ENCODE data around the gene ZC3H13.
A peak's percentile ranks its signal among the peaks of the same experiment; 100 is the strongest.

Gene ZC3H13, protein sequence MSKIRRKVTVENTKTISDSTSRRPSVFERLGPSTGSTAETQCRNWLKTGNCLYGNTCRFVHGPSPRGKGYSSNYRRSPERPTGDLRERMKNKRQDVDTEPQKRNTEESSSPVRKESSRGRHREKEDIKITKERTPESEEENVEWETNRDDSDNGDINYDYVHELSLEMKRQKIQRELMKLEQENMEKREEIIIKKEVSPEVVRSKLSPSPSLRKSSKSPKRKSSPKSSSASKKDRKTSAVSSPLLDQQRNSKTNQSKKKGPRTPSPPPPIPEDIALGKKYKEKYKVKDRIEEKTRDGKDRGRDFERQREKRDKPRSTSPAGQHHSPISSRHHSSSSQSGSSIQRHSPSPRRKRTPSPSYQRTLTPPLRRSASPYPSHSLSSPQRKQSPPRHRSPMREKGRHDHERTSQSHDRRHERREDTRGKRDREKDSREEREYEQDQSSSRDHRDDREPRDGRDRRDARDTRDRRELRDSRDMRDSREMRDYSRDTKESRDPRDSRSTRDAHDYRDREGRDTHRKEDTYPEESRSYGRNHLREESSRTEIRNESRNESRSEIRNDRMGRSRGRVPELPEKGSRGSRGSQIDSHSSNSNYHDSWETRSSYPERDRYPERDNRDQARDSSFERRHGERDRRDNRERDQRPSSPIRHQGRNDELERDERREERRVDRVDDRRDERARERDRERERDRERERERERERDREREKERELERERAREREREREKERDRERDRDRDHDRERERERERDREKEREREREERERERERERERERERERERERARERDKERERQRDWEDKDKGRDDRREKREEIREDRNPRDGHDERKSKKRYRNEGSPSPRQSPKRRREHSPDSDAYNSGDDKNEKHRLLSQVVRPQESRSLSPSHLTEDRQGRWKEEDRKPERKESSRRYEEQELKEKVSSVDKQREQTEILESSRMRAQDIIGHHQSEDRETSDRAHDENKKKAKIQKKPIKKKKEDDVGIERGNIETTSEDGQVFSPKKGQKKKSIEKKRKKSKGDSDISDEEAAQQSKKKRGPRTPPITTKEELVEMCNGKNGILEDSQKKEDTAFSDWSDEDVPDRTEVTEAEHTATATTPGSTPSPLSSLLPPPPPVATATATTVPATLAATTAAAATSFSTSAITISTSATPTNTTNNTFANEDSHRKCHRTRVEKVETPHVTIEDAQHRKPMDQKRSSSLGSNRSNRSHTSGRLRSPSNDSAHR (N-terminal part only)

DNA sequence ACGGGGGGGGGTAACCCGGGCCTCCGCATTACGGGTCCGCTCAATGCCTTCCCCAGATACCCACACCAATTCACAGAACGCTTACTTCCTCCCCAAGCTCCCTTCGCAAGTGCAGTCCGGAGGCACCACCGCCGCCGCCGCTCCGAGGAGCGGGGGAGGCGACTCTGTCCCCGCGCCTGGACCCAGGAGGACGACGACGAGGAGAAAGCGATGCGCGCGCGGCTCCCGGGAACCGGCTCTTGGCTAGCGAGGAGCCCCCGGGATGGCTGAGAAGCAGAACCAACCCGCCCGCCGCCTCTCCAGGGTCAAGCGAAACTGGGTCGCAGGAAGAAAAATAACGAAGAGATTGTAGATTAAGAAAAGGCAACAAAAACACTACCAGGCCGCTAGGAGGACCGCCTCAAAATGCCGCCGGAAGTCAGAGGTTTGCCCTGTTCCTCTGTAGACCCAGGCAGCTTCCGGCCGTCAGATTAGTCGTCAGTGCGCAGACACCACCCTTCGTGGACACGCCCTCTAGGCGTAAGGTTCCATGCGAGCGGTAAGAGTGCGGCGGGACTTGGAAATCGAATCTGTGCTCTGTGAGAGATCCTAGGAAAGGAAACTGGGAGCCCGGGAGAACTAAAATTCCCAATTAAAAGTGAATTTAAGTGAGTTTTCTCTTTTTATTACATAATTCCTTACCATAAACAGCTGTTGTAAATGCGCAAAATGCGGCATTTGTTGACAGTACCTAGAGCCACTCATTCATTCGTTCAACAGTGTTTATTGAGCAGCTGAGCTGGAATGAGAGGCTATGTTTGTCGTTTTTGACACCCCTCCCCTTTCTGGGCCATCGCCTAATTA is at the start of gene ZC3H13:
Gene ZC3H13, minus strand, starts transcription at position 428 of the 843 bp plus-strand sequence. CDS start 7,239 bp downstream, outside the sequence.
- peak; percentile 97 to 99 for DNase-seq

DNA sequence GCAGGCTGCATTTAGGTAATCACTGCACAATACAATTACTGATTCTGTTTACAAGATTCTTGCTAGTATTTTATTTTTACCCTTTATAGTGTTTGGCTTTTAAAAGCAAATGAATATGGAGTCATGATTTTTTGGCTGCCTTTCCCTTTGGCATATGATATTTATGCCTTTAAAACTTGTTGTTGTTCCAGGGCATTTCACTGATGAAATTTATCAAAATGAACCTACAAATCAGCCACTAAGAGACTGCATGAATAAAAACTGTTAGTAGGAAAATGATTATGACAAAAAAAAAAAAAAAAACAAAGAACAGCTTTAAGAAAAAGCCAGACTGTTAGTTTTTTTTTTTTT is 49.7 kb upstream of the ZC3H13 start:
- no peak for DNase-seq

DNA sequence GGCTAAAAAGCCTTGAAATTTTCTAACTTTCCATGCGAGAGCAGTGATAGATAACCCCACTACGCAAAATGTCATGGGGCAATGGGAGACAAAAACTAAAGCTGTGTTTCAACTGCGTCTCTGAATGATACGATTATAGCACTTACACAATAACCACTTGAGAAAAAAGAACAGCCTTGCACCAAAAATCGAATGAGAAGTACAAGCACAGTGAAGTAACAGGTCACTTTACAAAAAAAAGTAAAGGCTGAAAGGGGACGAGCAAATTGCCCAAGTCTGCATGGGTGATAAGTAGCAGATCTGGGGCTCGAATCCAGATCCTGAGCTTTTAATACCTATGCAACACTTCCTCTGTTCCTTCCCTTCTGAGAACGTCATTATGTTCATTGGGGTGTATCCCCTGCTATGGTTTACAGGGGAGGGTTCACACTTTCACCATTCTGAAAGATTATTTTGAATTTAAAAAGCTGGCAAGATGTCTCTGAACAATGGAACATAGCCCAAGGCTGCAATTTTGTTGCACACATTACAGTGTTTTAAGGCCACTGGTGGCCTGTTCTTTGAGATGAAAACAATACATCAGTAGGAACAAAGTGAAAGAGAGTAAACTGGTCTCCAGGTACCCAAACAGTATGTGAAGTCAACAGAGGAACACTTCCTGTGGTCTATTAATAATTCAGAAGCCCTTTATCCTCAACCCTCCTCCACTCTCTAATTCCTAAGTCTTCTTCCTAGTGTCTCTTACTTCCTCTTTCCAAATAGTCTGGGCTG is 49.1 kb upstream of the ZC3H13 start:
- DNase-seq, result peak; percentile 37 to 44

DNA sequence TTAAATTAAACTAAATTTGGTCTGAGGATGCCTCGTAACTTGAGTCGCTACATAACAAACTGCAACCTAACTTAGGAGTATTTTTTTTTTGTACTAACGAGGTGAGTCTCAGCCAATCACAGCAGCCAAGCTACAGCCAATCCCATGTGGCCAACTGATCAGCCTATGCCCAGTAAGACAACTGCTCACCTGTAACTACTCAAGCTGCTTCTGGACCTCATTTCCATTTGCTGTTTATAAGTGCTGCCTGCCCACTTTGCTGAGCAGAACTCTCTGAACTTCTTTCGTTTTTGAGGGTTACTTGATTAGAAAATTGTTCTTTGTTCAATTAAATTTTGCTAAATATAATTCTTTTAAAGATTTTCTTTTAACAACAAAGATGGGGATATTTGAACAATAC is 48.5 kb upstream of the ZC3H13 start:
- no peak for DNase-seq

DNA sequence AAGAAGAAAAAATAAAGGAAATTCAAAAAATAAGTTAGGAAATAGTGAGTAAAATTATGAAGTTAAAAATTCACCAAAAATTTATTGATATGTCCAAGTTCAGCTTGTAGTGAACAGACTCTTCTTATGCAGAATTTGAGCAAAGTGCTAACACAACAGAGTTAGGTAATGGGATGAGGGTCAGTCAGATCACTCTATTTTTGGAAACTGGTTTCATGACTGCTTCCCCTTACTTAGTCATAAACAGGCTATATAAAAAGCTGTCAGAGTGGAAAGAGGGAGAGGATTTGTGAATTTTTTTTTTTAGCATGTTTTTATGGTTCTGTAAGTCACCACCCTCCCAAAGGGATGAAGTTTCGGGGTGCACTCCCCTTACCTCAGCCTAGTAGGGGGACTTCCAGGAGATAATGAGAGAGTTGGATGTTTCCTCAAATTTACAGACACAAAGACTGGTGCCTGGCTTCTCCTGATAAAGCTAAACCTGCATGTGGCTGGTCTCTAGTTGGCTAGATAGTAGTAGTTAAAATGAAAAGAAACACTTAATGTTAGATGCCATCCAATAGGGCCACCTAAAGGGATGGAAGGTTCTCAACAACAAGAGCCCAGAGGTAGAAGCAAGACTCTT is 47.8 kb upstream of the ZC3H13 start:
- DNase-seq, result no peak

DNA sequence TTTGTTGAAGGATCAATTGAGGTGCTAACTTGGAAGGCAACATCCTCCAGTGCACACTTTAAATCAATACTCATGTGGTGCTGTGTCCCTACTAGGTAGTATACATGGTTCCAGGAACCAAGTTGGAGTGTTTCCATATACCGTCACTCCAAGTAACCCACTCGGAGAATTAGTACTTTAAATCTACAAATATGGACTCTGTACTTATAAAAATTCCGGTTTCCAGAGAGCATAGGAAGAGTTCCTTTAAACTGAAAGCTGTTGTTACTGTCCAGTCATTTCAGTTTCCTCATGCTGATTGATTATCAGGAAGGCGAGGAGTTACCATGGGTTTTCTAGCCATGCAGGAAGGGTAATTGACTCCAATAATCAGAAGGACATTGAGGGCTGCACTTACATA is 45.1 kb upstream of the ZC3H13 start:
- no peak for DNase-seq

DNA sequence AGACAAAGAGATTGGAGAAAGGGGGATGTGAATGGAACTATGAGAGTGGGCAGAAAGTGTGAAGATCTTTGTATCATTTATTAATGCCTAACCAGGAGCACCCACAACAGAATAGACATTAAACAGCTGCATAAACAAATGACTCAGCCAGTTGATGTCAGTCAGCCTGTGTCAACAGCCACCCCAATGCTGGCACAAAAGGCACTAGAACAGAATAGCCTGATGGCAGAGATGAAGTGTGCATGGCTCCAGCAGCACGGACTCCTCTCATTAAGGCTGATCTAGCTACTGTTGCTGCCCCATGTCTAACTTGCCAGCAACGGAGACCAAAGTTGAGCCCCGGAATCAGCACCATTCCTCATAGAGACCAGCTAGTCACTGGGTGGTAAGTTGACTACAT is 44.5 kb upstream of the ZC3H13 start:
- DNase-seq, result no peak

DNA sequence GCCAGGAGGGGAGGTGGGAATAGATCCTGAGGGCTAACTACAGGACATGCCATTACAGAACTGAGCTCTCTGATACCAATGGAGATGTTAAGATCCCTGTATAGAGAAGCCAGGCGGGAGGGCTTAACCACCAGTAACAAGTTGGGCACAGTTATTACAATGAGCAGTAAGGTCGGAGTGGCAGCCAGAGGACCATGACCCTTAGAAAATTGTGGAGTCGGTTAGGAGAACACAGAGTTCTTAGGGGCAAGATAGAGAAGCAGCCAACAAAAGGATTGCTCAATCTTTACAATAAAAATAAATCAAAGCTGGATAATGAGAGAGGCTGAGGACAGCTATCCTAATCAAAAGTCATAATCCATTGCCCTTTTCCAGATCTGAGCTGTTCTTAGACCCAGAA is 41.9 kb upstream of the ZC3H13 start:
- no peak for DNase-seq

DNA sequence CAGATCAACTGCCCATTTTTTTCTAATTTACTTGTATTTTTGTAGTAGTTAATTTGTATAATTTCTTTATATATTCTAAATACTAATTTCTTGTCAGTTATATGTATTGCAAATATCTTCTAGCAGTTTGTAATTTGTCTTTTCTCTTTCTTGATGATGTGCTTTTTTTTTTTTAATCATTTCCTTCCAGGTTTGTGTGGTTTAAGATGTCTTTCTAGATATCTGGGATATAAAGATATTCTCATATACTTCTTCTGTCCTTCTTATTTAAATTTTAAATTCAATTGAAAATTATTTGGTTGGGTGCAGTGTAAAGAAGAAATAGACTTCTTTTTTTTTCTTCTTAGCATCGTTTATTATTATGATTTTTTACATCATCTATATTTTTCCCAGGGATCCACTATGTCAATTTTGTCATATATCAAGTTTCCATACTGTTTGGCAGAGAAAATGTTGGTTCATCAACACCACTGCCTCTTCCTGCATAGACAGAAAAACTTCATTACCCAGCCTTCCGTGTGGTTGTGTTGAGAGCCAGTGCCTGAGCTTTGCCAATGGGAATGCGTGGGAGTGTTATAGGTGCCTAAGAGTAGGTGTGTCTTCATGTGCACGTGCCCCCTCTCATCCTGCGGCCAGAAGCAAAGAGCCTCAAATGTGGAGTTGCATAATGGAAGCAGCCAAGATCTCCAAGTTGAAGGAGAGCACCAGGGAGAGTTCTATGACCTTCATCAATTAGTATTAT is 36.4 kb upstream of the ZC3H13 start:
- no peak for DNase-seq

DNA sequence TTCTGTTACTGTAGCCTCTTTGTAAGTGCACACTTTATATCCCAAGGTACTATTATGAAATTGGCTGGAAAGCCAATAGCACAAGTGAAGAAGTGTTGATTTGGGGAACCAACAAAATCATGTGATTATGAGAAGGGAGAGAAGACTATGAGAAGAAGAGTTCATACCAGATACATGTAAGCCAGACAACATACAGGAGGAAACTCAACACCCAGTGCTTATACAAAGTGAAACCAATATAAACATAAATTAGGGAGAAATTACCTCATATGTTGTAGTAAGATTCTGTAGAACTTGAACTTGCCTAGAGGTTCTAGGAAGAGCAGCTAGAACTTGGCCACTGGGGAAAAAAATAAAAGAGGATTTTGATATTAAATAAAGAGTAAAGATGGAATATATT is 34.9 kb upstream of the ZC3H13 start:
- DNase-seq, result no peak

DNA sequence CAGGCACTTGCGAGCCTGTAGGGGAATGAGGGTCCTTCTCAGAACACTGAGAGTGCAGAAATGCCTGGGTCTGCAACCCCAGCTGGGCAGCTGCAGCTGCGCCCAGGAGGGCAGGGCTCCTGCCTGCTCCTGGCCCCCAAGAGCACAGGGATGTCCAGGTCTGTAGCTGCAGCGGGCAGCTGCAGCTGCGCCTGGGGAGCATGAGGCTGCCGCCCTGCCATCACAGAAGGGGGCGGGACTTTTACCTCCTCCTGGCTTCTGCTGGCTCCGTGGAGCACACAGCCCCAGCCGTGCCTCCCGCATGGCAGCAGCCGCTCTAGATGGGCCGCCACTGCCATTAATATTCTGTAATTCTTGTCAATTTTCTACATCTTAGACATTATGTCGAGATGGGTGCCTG is 34.4 kb upstream of the ZC3H13 start:
- DNase-seq, result no peak

DNA sequence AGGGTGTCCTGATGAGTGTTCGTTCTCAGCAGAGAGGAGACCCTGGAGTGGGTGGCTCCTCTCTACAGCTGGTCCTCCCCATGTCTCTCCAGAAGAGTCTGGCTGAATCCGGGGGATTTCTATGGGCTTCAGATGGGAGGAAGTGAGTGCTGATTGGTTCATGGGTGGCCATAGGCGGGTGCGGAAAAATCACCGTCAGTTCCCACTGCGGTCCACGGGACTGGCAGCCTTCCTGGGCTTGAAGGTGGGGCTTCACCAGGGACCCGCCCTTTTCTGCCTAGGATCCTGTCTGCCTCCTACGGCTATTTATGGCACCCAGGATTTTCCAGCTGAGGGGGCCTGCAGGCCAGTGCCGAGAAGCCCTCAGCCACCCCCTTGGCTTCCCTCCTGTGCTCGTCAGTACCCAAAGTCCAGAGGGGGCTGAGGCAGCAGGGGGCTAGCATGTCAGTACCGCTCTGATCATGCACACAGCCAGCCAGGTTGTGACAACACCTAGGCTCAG is 33.9 kb upstream of the ZC3H13 start:
- no peak for DNase-seq

DNA sequence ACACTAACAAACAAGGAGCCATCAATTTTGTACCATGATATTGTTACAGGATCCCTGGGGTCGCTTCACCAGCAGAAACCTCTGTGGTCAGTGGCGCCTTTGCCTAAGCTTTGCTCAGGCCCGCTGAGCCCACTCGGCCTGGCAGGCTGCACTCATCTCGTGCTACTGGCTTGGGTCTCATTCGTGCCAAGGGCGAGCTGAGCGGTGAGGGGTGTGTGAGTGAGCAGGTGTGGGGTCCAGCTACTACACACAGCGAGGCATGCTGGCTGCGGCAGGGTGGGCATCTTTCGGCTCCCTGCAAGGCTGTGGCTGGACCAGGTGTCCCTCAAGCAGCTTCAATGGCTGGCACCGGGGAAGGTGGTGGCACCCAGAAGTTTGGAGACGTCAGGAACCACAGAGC is 33.2 kb upstream of the ZC3H13 start:
- DNase-seq, result no peak

DNA sequence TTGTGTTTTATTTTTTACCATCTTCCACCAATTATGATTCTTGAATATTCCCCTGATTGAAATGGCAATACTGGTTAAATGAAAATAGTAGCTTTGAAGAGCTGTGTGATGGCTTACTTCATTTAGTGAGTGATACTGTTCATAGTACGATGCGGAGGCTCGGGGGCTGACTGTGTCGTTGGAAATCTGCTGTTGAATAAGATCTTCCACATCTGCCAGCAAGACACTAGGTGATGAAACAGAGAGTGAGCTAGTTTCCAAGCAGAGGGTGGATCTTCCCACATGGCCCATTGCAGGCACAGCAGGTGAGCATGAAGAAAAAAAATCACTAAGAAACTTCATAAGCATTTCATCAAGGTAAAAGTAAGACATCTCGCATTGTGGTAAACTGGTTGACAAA is 29.8 kb upstream of the ZC3H13 start:
- no peak for DNase-seq

DNA sequence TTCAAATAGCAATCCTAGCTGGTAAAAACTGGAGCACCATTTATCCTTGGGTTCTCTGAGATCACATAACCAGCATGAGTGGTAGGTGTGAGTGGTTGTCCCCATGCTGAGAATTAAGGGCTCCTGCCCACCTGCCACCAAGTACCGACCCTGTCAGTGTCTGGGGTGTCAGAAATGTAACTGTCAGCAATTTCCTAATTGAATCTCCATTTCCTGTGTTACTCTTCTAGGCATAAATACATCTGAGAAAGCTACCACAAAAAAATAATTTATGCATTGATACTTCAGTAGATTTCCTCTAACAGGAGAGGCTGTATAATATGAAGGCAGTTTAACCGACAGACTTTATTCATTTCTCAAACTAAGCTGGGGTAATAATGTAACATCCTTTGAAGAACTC is 27.2 kb upstream of the ZC3H13 start:
- DNase-seq, result no peak

DNA sequence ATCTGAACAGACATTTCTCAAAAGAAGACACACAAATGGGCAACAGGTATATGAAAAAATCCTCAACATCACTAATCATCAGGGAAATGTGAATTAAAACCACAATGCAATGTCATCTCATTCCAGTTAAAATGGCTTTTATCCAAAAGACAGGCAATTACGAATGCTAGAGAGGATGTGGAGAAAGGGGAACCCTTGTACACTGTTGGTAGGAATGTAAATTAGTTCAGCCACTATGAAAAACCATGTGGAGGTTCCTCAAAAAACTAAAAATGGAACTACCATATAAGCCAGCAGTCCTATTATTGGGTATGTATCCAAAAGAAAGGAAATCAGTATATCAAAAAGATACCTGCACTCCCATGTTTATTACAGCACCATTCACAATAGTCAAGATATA is 24.7 kb upstream of the ZC3H13 start:
- DNase-seq, result no peak

DNA sequence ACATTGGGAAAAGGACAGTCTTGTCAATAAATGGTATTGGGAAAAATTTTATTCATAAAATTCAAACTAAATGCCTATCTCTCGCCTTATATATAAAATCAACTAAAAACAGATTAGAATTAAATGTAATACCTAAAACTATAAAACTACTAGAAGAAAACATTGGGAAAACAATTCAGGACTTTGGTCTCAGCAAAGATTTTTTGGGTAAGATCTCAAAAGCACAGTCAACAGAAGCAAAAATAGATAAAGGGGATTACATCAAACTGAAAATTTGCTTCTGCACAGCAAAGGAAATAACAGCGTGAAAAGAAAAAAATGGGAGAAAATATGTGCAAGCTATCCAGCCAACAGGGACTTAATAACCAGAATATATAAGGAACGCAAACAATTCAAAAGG is 24.3 kb upstream of the ZC3H13 start:
- no peak for DNase-seq

DNA sequence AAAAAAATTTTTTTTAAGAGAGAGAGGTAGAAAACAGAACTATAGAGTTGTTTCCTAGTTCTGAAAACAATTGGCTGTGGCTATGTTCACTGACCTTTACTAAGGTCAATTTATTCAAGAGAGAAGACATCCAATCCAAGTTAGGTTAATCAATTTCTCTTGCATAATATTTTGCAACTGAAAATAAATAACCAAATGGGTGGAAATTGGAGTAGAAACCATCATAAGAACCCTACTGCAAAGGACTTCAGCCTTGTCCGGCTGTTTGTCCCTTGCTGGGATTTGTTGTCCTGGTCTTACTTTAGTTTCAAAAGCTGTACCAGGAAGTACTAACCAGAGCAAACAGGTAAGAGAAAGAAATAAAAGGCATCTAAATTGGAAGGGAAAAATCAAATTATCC is 23.3 kb upstream of the ZC3H13 start:
- DNase-seq, result no peak

DNA sequence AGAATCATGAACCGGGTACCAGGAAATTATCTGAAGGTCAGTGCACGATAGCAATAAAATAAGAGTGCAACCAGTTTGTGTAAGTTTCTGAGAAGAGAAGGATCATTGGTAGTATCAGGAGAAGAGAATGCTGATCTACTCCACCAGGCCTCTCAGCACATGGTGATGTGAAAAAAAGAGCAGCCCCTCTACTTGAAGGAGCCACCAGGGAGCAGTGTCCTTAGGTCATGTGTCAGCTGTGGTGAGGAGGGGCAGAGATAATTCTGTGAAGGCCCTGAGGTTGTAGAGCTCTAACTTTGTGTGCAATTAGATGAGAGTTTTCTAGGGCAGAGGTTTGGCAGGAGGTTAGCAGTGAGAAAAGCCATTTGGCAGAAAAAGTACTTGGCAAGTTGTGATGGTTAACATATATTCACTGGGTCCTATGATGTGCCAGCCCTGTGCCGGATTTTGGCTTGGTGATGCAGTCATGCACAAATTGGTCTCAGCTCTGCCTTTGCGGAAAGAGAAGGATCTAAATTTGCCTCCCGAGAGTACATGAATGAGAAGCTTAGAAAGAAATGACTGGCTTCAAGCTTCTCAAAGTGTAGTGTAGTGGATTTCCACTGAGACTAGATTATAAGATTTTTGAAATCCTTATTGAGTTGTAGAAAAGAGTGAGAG is 19.2 kb upstream of the ZC3H13 start:
- DNase-seq, result no peak

DNA sequence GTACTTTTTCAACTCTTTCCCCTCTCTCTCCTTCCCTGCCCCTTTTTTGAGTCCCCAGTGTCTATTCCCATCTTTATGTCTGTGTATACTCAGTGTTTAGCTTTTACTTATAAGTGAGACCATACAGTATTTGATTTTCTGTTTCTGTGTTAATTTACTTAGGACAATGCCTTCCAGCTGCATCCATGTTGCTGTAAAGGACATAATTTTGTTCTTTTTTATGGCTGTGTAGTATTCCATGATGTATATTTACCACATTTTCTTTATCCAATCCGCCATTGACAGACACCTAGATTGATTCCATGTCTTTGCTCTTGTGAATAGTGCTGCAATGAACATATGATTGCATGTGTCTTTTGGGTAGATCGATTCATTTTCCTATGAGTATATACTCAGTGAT is 10.7 kb upstream of the ZC3H13 start:
- no peak for DNase-seq

All from AML-193 (cell line).